LHCN-M2 (cell line): ENCODE data around the gene ARL5A. TPM values are rescaled to one million over a fixed set of nuclear protein-coding genes. Genes with fewer than 3 reads are reported as not detected.
A peak's percentile ranks its signal among the peaks of the same experiment; 100 is the strongest.

Experiments used
- DNase-seq: peaks from one replicate; pipeline ENCODE4 v3.0.0-alpha.2; 2012; ENCODE audit warnings: low read depth
- total RNA-seq: library from RNA; depleted of rRNA; stranded (reverse); fragments of >200 nt; gene quantifications from 2 replicates; pipeline ENCODE4 v1.2.3, GENCODE V29; 2014

The ARL5A gene
- total RNA-seq, 1 experiment from 2014 or later, result 42.7 TPM

GRCh38 chr2:151840216-151841046 is 12.2 kb upstream of the ARL5A start:
- DNase-seq, result no peak

- no peak for DNase-seq
These were observed 9.7 kb upstream of the ARL5A start for GRCh38 chr2:151837926-151838325.

GRCh38 chr2:151833984-151834383 is 5.8 kb upstream of the ARL5A start:
- no peak for DNase-seq

GRCh38 chr2:151830961-151831360 is 2.7 kb upstream of the ARL5A start:
- DNase-seq, result no peak

GRCh38 chr2:151828890-151829324 is 686 bp upstream of the ARL5A start:
- no peak for DNase-seq

- peak; percentile 18 for DNase-seq
These were observed 568 bp downstream of the ARL5A start for GRCh38 chr2:151827564-151828142.

- DNase-seq, result no peak
These were observed 1.5 kb downstream of the ARL5A start for GRCh38 chr2:151826737-151827157.

GRCh38 chr2:151824886-151825285 is 3.3 kb downstream of the ARL5A start:
- DNase-seq, result no peak

- no peak for DNase-seq
These were observed 4.6 kb downstream of the ARL5A start for GRCh38 chr2:151823651-151824050.

- no peak for DNase-seq
These were observed 8.3 kb downstream of the ARL5A start for GRCh38 chr2:151819920-151820319.

GRCh38 chr2:151817929-151818328 is 10.3 kb downstream of the ARL5A start:
- no peak for DNase-seq

- no peak for DNase-seq
These were observed 11.4 kb downstream of the ARL5A start for GRCh38 chr2:151816843-151817242.

- DNase-seq, result no peak
These were observed 12.3 kb downstream of the ARL5A start for GRCh38 chr2:151815821-151816489.

GRCh38 chr2:151810489-151810888 is 17.7 kb downstream of the ARL5A start:
- no peak for DNase-seq

- DNase-seq, result no peak
These were observed 19.2 kb downstream of the ARL5A start for GRCh38 chr2:151809073-151809383.

- DNase-seq, result peak; percentile 27
These were observed 19.8 kb downstream of the ARL5A start for GRCh38 chr2:151808258-151809072.

GRCh38 chr2:151805961-151806360 is 22.3 kb downstream of the ARL5A start:
- no peak for DNase-seq

- no peak for DNase-seq
These were observed 22.9 kb downstream of the ARL5A start for GRCh38 chr2:151805343-151805742.

GRCh38 chr2:151803811-151804210 is 24.4 kb downstream of the ARL5A start:
- no peak for DNase-seq

- no peak for DNase-seq
These were observed 25.9 kb downstream of the ARL5A start for GRCh38 chr2:151802315-151802714.

GRCh38 chr2:151799886-151800292 is 28.3 kb downstream of the ARL5A start:
- DNase-seq, result no peak

- DNase-seq, result no peak
These were observed 31.4 kb downstream of the ARL5A start for GRCh38 chr2:151796774-151797173.
